HCT116 (cell line): ENCODE results near the gene STK32B. TPM values are rescaled to one million over a fixed set of nuclear protein-coding genes. Genes with fewer than 3 reads are reported as not detected.

Experiments used
- ATAC-seq: fragments of 200-7000 bp; cut with Tn5 transposase; 2 replicates; pipeline ENCODE4 v1.9.1; 2020; ENCODE audit warnings: mild to moderate bottlenecking, moderate library complexity
- BruUV-seq: library from RNA; stranded (reverse); fragments of 400-500 nt; replicated peaks from 2 replicates; lab custom pipeline; 2021; lab: Mats Ljungman, UMichigan
- CTCF ChIA-PET: fragments of 300-600 bp; sonication (Branson Sonifier 250); formaldehyde crosslinking; loops from one replicate; lab custom pipeline; 2021; ENCODE audit warnings: antibody characterized with exemption; lab: Charles Lee
- POLR2A ChIA-PET: fragments of 300-600, 350-600 bp; sonication (Branson Sonifier 250); formaldehyde crosslinking; loops from one replicate; lab custom pipeline; 2021; ENCODE audit warnings: antibody characterized with exemption; lab: Charles Lee
- RAD21 ChIA-PET, 2 experiments: fragments of 300-600 bp; sonication (Branson Sonifier 250); formaldehyde crosslinking; loops; one replicate each; lab custom pipeline; 2023; ENCODE audit warnings: low total read pairs in 2 of 2; ENCODE audit not compliant: uncharacterized antibody in 2 of 2, unreplicated experiment in 2 of 2, low non-redundant PET in 1 of 2; lab: Charles Lee
- DNase-seq: peaks from one replicate; pipeline ENCODE4 v3.0.0-alpha.2; 2010; ENCODE audit warnings: low read depth, low spot score
- H2AFZ ChIP-seq: fragments of 200-600 bp; shearing (Covaris generic), sonication (generic); 2 replicates; pipeline ENCODE4 v1.6.1; 2017; ENCODE audit warnings: low read depth, mixed run types, mixed read lengths, antibody characterized with exemption, low read length; ENCODE audit not compliant: poor library complexity, severe bottlenecking
- H3K27ac ChIP-seq: 2 replicates; pipeline ENCODE4 v1.5.1; 2012; ENCODE audit warnings: low read depth, low read length
- H3K27me3 ChIP-seq: fragments of 200-600 bp; sonication (generic); 2 replicates; pipeline ENCODE4 v1.6.1; 2016; ENCODE audit warnings: mixed run types, low read length, mixed read lengths; ENCODE audit not compliant: insufficient read depth
- H3K36me3 ChIP-seq, 2 experiments: fragments of 200-500 bp in 1 of 2; fragments of 200-600 bp in 1 of 2; sonication (Bioruptor generic) in 1 of 2; sonication (generic) in 1 of 2; 2 replicates each; pipeline versions ENCODE4 v1.5.1 to v1.6.1; 2014 to 2016; ENCODE audit warnings: low read length in 2 of 2, inconsistent platforms in 1 of 2, mixed read lengths in 1 of 2, mixed run types in 1 of 2; ENCODE audit not compliant: insufficient read depth in 2 of 2, control insufficient read depth in 1 of 2
- H3K4me1 ChIP-seq, 2 experiments: fragments of 200-600 bp in 1 of 2; sonication (generic) in 1 of 2; 2 replicates each; pipeline versions ENCODE4 v1.5.1 to v1.6.1; 2012 to 2017; ENCODE audit warnings: low read length in 2 of 2, inconsistent platforms in 1 of 2, mild to moderate bottlenecking in 1 of 2, mixed read lengths in 1 of 2, mixed run types in 1 of 2, moderate library complexity in 1 of 2; ENCODE audit not compliant: insufficient read depth in 2 of 2, control insufficient read depth in 1 of 2
- H3K4me2 ChIP-seq: fragments of 200-600 bp; sonication (generic); 2 replicates; pipeline ENCODE4 v1.6.1; 2017; ENCODE audit warnings: mixed run types, low read length, mixed read lengths
- H3K4me3 ChIP-seq, 2 experiments: fragments of 200-600 bp in 1 of 2; sonication (generic) in 1 of 2; replicated peaks in 1 of 2; 2 replicates each; pipeline ENCODE4 v1.5.1; 2011 to 2016; ENCODE audit warnings: low read length in 2 of 2, control low read depth in 1 of 2, low read depth in 1 of 2, mild to moderate bottlenecking in 1 of 2, mixed read lengths in 1 of 2, mixed run types in 1 of 2
- H3K79me2 ChIP-seq: fragments of 200-600 bp; sonication (generic); 2 replicates; pipeline ENCODE4 v1.6.1; 2017; ENCODE audit warnings: mild to moderate bottlenecking, mixed run types, low read length, moderate library complexity, mixed read lengths; ENCODE audit not compliant: insufficient read depth
- H3K9ac ChIP-seq: fragments of 200-600 bp; sonication (generic); 2 replicates; pipeline ENCODE4 v1.6.1; 2016; ENCODE audit warnings: low read length, mixed read lengths
- H3K9me2 ChIP-seq: fragments of 200-600 bp; sonication (generic), shearing (Covaris generic); 2 replicates; pipeline ENCODE4 v1.6.1; 2017; ENCODE audit warnings: mixed run types, mild to moderate bottlenecking, moderate library complexity; ENCODE audit not compliant: insufficient read depth
- H3K9me3 ChIP-seq, 2 experiments: fragments of 200-500 bp in 1 of 2; fragments of 200-600 bp in 1 of 2; sonication (Bioruptor generic) in 1 of 2; sonication (generic) in 1 of 2; 2 replicates each; pipeline ENCODE4 v1.6.1; 2014 to 2017; ENCODE audit warnings: low read length in 2 of 2, mixed read lengths in 2 of 2, inconsistent platforms in 1 of 2, low read depth in 1 of 2, mild to moderate bottlenecking in 1 of 2, mixed run types in 1 of 2, moderate library complexity in 1 of 2; ENCODE audit not compliant: control insufficient read depth in 1 of 2, insufficient read depth in 1 of 2
- H4K20me1 ChIP-seq: fragments of 200-600 bp; sonication (generic), shearing (Covaris generic); 2 replicates; pipeline ENCODE4 v1.6.1; 2017; ENCODE audit warnings: mixed run types, mild to moderate bottlenecking, moderate library complexity; ENCODE audit not compliant: insufficient read depth
- CEBPB ChIP-seq: IDR thresholded peaks from 2 replicates; pipeline ENCODE4 v1.6.1; 2012; ENCODE audit warnings: low read depth
- CTCF ChIP-seq, 3 experiments: fragments of 200-600 bp in 1 of 3; sonication (generic) in 1 of 3; IDR thresholded peaks in 2 of 3; conservative IDR thresholded peaks in 1 of 3; 2 replicates each; pipeline ENCODE4 v1.5.1; 2012 to 2017; ENCODE audit warnings: low read depth in 2 of 3, low read length in 2 of 3, antibody characterized with exemption in 1 of 3, borderline replicate concordance in 1 of 3, control low read depth in 1 of 3, mild to moderate bottlenecking in 1 of 3, mixed read lengths in 1 of 3, mixed run types in 1 of 3, moderate library complexity in 1 of 3; ENCODE audit not compliant: insufficient read depth in 1 of 3
- EGR1 ChIP-seq: IDR thresholded peaks from 2 replicates; pipeline ENCODE4 v1.6.1; 2012; ENCODE audit warnings: low read depth
- POLR2AphosphoS5 ChIP-seq: IDR thresholded peaks from 2 replicates; pipeline ENCODE4 v1.6.1; 2011; ENCODE audit warnings: mild to moderate bottlenecking, low read depth, low read length, moderate library complexity
- intact Hi-C: fragments of 100-400 bp; cut with micrococcal nuclease; formaldehyde crosslinking; loops from 2 replicates; pipeline ENCODE4 v1.10.0; 2022
- total RNA-seq: library from RNA; stranded (reverse); gene quantifications from one replicate; pipeline ENCODE4 v1.2.1, GENCODE V29; 2021; ENCODE audit not compliant: unreplicated experiment

Gene STK32B
- total RNA-seq, 1 experiment from 2014 or later, result not detected

- no peak overlapping the region for H3K4me2 ChIP-seq
- H3K9me3 ChIP-seq, result no peaks in the 10 kb centered on the region
- no peaks in the 10 kb centered on the region for H4K20me1 ChIP-seq
- RAD21 ChIA-PET, result no interaction called here
- no peaks in the 10 kb centered on the region for H3K79me2 ChIP-seq
- H3K9ac ChIP-seq, result no peak overlapping the region
- H2AFZ ChIP-seq, result no peak overlapping the region
- no peak overlapping the region for H3K4me3 ChIP-seq
- intact Hi-C loops, result no loop called here
- no peak for ATAC-seq
- TF ChIP-seq CEBPB (no peak), CTCF (IDR thresholded peaks at IDR 0.05 in 2 of 3, conservative IDR thresholded peaks at IDR 0.05 in 1 of 3; ENCODE audit: borderline replicate concordance in 1 of 3, insufficient read depth in 1 of 3, low read depth in 2 of 3, low read length in 2 of 3) (peak in 1 of 3 experiments; percentile 22; a peak in 1 of 6 replicates)
- no peaks in the 10 kb centered on the region for H3K27me3 ChIP-seq
- POLR2A ChIA-PET, result no interaction called here
- no peaks in the 10 kb centered on the region for H3K36me3 ChIP-seq
- H3K27ac ChIP-seq, result no peak overlapping the region
- DNase-seq, result no peak
- CTCF ChIA-PET, result no interaction called here
- H3K4me1 ChIP-seq, result no peaks in the 10 kb centered on the region; a peak in 1 of 4 replicates
- no peaks in the 10 kb centered on the region for H3K9me2 ChIP-seq
- no TSS peak for BruUV-seq
These were observed 256.6 kb downstream of the STK32B start for GRCh38 chr4:5307928-5308327.

- TF ChIP-seq POLR2AphosphoS5 (no peak), EGR1 (no peak)
- TF ChIP-seq, all 23 proteins: peak for 0
- intact Hi-C loops, result no loop called here
- H3K27me3 ChIP-seq, result 0 out of 2 replicates have a peak, but pooled peaks cover 4% of the 10 kb centered on the region
- RAD21 ChIA-PET, result no interaction called here
- CTCF ChIA-PET, result no interaction called here
- H3K4me3 ChIP-seq, result no peak overlapping the region
- H2AFZ ChIP-seq, result no peak overlapping the region
- POLR2A ChIA-PET, result no interaction called here
- no peak overlapping the region for H3K27ac ChIP-seq
- H3K79me2 ChIP-seq, result no peaks in the 10 kb centered on the region
- no peak overlapping the region for H3K4me2 ChIP-seq
- no peaks in the 10 kb centered on the region for H3K9me2 ChIP-seq
- no peak overlapping the region for H3K9ac ChIP-seq
- no peaks in the 10 kb centered on the region for H3K36me3 ChIP-seq
- no peaks in the 10 kb centered on the region; a peak in 1 of 4 replicates for H3K9me3 ChIP-seq
- ATAC-seq (no peak), DNase-seq (no peak)
- no peaks in the 10 kb centered on the region for H4K20me1 ChIP-seq
- no peaks in the 10 kb centered on the region for H3K4me1 ChIP-seq
- BruUV-seq, result no TSS peak
These were observed 271.0 kb downstream of the STK32B start for GRCh38 chr4:5322321-5322720.
